H9 (cell line): ENCODE data around the gene CNIH1. TPM values are rescaled to one million over a fixed set of nuclear protein-coding genes. Genes with fewer than 3 reads are reported as not detected.
"Not testable (repeated sequence)": the region's sequence is repeated elsewhere in the genome, so short reads cannot be mapped to it uniquely, and the experiment has no call there.

ENCODE experiments used
- DNase-seq: peaks from one replicate; pipeline ENCODE4 v3.0.0-alpha.2; 2017
- H2AFZ ChIP-seq: one replicate; pipeline ENCODE4 v1.6.1; 2013; ENCODE audit warnings: mild to moderate bottlenecking, low read length, control low read depth, moderate library complexity
- H2AK5ac ChIP-seq: 2 replicates; pipeline ENCODE4 v1.6.1; 2013; ENCODE audit warnings: low read length, control low read depth, mixed read lengths; ENCODE audit not compliant: insufficient read length
- H2BK120ac ChIP-seq: one replicate; pipeline ENCODE4 v1.6.1; 2013; ENCODE audit warnings: low read depth, mild to moderate bottlenecking, low read length, control low read depth, inconsistent platforms; ENCODE audit not compliant: poor library complexity, severe bottlenecking
- H2BK12ac ChIP-seq: 2 replicates; pipeline ENCODE4 v1.6.1; 2013; ENCODE audit warnings: low read length, control low read depth, mixed read lengths, low read depth; ENCODE audit not compliant: insufficient read length
- H2BK15ac ChIP-seq: 2 replicates; pipeline ENCODE4 v1.6.1; 2013; ENCODE audit warnings: low read depth, low read length, control low read depth
- H2BK20ac ChIP-seq: one replicate; pipeline ENCODE4 v1.6.1; 2013; ENCODE audit warnings: low read depth, mild to moderate bottlenecking, low read length, control low read depth, inconsistent platforms; ENCODE audit not compliant: poor library complexity, severe bottlenecking
- H2BK5ac ChIP-seq: 2 replicates; pipeline ENCODE4 v1.6.1; 2013; ENCODE audit warnings: low read length, control low read depth, mixed read lengths; ENCODE audit not compliant: insufficient read length
- H3K14ac ChIP-seq: 2 replicates; pipeline ENCODE4 v1.6.1; 2013; ENCODE audit warnings: low read length, control low read depth; ENCODE audit not compliant: insufficient read depth
- H3K18ac ChIP-seq: 2 replicates; pipeline ENCODE4 v1.6.1; 2013; ENCODE audit warnings: low read depth, mild to moderate bottlenecking, mixed read lengths, low read length, control low read depth; ENCODE audit not compliant: insufficient read length
- H3K23ac ChIP-seq: 2 replicates; pipeline ENCODE4 v1.6.1; 2013; ENCODE audit warnings: low read length, control low read depth, mixed read lengths, low read depth; ENCODE audit not compliant: insufficient read length
- H3K23me2 ChIP-seq: 2 replicates; pipeline ENCODE4 v1.6.1; 2013; ENCODE audit warnings: low read depth, mild to moderate bottlenecking, mixed read lengths, low read length, control low read depth; ENCODE audit not compliant: insufficient read length, poor library complexity, severe bottlenecking
- H3K27ac ChIP-seq: 2 replicates; pipeline ENCODE4 v1.5.1; 2013; ENCODE audit warnings: low read length, control low read depth, mixed read lengths, low read depth; ENCODE audit not compliant: insufficient read length
- H3K27me3 ChIP-seq: 2 replicates; pipeline ENCODE4 v1.6.1; 2013; ENCODE audit warnings: low read length, control low read depth, inconsistent platforms; ENCODE audit not compliant: insufficient read depth
- H3K4ac ChIP-seq: 2 replicates; pipeline ENCODE4 v1.6.1; 2013; ENCODE audit warnings: low read depth, mild to moderate bottlenecking, control low read depth, inconsistent platforms, low read length, moderate library complexity
- H3K4me1 ChIP-seq: 2 replicates; pipeline ENCODE4 v1.6.1; 2013; ENCODE audit warnings: low read length, control low read depth, inconsistent platforms; ENCODE audit not compliant: insufficient read depth
- H3K4me2 ChIP-seq: 2 replicates; pipeline ENCODE4 v1.6.1; 2013; ENCODE audit warnings: low read length, control low read depth, mixed read lengths; ENCODE audit not compliant: insufficient read length, insufficient read depth
- H3K56ac ChIP-seq: 2 replicates; pipeline ENCODE4 v1.6.1; 2013; ENCODE audit warnings: low read depth, mild to moderate bottlenecking, mixed read lengths, low read length, control low read depth; ENCODE audit not compliant: insufficient read length
- H3K79me1 ChIP-seq: 2 replicates; pipeline ENCODE4 v1.6.1; 2013; ENCODE audit warnings: low read depth, mild to moderate bottlenecking, moderate library complexity, low read length, control low read depth, inconsistent platforms; ENCODE audit not compliant: insufficient read depth, poor library complexity, severe bottlenecking
- H3K79me2 ChIP-seq: 2 replicates; pipeline ENCODE4 v1.6.1; 2013; ENCODE audit warnings: low read length, control low read depth, inconsistent platforms; ENCODE audit not compliant: insufficient read depth
- H3K9ac ChIP-seq: 2 replicates; pipeline ENCODE4 v1.6.1; 2013; ENCODE audit warnings: low read length, control low read depth, mixed read lengths; ENCODE audit not compliant: insufficient read length; ENCODE audit errors: extremely low read depth
- H3K9me3 ChIP-seq: one replicate; pipeline ENCODE4 v1.6.1; 2013; ENCODE audit warnings: low read depth, low read length, inconsistent platforms; ENCODE audit not compliant: control insufficient read depth
- H3T11ph ChIP-seq: one replicate; pipeline ENCODE4 v1.6.1; 2013; ENCODE audit warnings: mild to moderate bottlenecking, low read length, control low read depth, inconsistent platforms
- H4K20me1 ChIP-seq: one replicate; pipeline ENCODE4 v1.6.1; 2013; ENCODE audit not compliant: control insufficient read depth, insufficient read length, insufficient read depth
- H4K5ac ChIP-seq: 2 replicates; pipeline ENCODE4 v1.6.1; 2013; ENCODE audit warnings: low read depth, mild to moderate bottlenecking, mixed read lengths, low read length, control low read depth; ENCODE audit not compliant: insufficient read length
- H4K8ac ChIP-seq: replicated peaks from 2 replicates; pipeline ENCODE4 v1.6.1; 2013; ENCODE audit warnings: low read length, control low read depth, mixed read lengths, low read depth; ENCODE audit not compliant: insufficient read length
- H4K91ac ChIP-seq: 2 replicates; pipeline ENCODE4 v1.6.1; 2013; ENCODE audit warnings: low read depth, mild to moderate bottlenecking, moderate library complexity, mixed read lengths, low read length, control low read depth; ENCODE audit not compliant: insufficient read length
- H3K27ac Mint-ChIP-seq, 3 experiments: 2 replicates in 2 of 3; 3 replicates in 1 of 3; pipeline ENCODE4 v1.8.0; 2020 to 2021; ENCODE audit warnings: mixed read lengths in 3 of 3, mild to moderate bottlenecking in 1 of 3, moderate library complexity in 1 of 3
- H3K27me3 Mint-ChIP-seq: 2 replicates; pipeline ENCODE4 v1.8.0; 2021; ENCODE audit warnings: low read depth, mild to moderate bottlenecking, moderate library complexity, mixed read lengths
- H3K36me3 Mint-ChIP-seq, 3 experiments: 2 replicates in 2 of 3; 3 replicates in 1 of 3; pipeline ENCODE4 v1.8.0; 2020 to 2021; ENCODE audit warnings: low read depth in 3 of 3, mixed read lengths in 3 of 3; ENCODE audit not compliant: insufficient read depth in 1 of 3
- H3K4me1 Mint-ChIP-seq, 2 experiments: 2 replicates each; pipeline ENCODE4 v1.8.0; 2020; ENCODE audit warnings: mixed read lengths in 2 of 2
- H3K4me3 Mint-ChIP-seq, 2 experiments: 2 replicates in 1 of 2; 3 replicates in 1 of 2; pipeline ENCODE4 v1.8.0; 2020 to 2021; ENCODE audit warnings: mild to moderate bottlenecking in 2 of 2, mixed read lengths in 2 of 2, moderate library complexity in 1 of 2
- H3K9me3 Mint-ChIP-seq, 2 experiments: 2 replicates in 1 of 2; 3 replicates in 1 of 2; pipeline ENCODE4 v1.8.0; 2020; ENCODE audit warnings: mild to moderate bottlenecking in 2 of 2, mixed read lengths in 2 of 2, moderate library complexity in 1 of 2
- CTCF ChIP-seq: fragments of 200-600 bp; sonication (generic); conservative IDR thresholded peaks from 3 replicates; pipeline ENCODE4 v1.8.0; 2021; ENCODE audit warnings: antibody characterized with exemption, mild to moderate bottlenecking
- WGBS: extraction: QIAGEN DNeasy Blood & Tissue Kit; methylation state at CpG from one replicate; pipeline ENCODE4 v1.1.7; 2013; ENCODE audit warnings: missing lambda C conversion rate, low lambda C conversion rate, mixed read lengths; ENCODE audit not compliant: insufficient read length; ENCODE audit errors: extremely low coverage; 5-methylcytosine and 5-hydroxymethylcytosine counted together
- total RNA-seq: library from RNA; stranded (reverse); gene quantifications from 2 replicates; pipeline ENCODE4 v1.2.1, GENCODE V29; 2021

Gene CNIH1
- total RNA-seq, 1 experiment from 2014 or later: 99.3 TPM

GRCh38 chr14:54455363-54455762 is 14.2 kb upstream of the CNIH1 start:
- no peak overlapping the region for H2BK20ac ChIP-seq
- no peak overlapping the region for H3K9ac ChIP-seq
- no peak overlapping the region for H3K4me2 ChIP-seq
- H2BK120ac ChIP-seq: no peak overlapping the region
- H3K23me2 ChIP-seq: no peaks in the 10 kb centered on the region
- H3K27me3 ChIP-seq: no peaks in the 10 kb centered on the region
- H3K27ac ChIP-seq: no peak overlapping the region
- H3K18ac ChIP-seq: no peak overlapping the region
- no peak overlapping the region for H3K4ac ChIP-seq
- no peak overlapping the region for H4K5ac ChIP-seq
- no peak overlapping the region for H4K91ac ChIP-seq
- Mint-ChIP-seq H3K36me3 (peaks cover 11 to 18% (median 16%) of the 10 kb centered on the region in 3 experiments), H3K27me3 (no peaks in the 10 kb centered on the region), H3K27ac (no peak overlapping the region), H3K4me1 (peaks cover 3 to 7% of the 10 kb centered on the region in 2 experiments), H3K4me3 (no peak overlapping the region), H3K9me3 (peaks cover 20 to 21% of the 10 kb centered on the region in 2 experiments)
- no peak overlapping the region for H2BK5ac ChIP-seq
- no peak overlapping the region for H2BK12ac ChIP-seq
- no peak overlapping the region for H2BK15ac ChIP-seq
- no peaks in the 10 kb centered on the region for H3K4me1 ChIP-seq
- no peaks in the 10 kb centered on the region for H3K79me1 ChIP-seq
- no peak for TF ChIP-seq CTCF
- H3K79me2 ChIP-seq: no peaks in the 10 kb centered on the region
- H2AFZ ChIP-seq: no peak overlapping the region
- no peak for DNase-seq
- no peak overlapping the region for H4K8ac ChIP-seq
- no peak overlapping the region for H2AK5ac ChIP-seq
- no CpG with 5 or more reads among the region's 1 CpG for WGBS
- peaks cover 12% of the 10 kb centered on the region for H3K9me3 ChIP-seq
- no peak overlapping the region for H3K14ac ChIP-seq
- no peak overlapping the region for H3T11ph ChIP-seq
- H4K20me1 ChIP-seq: no peaks in the 10 kb centered on the region
- no peak overlapping the region for H3K23ac ChIP-seq
- H3K56ac ChIP-seq: no peak overlapping the region

GRCh38 chr14:54453990-54454389 is 12.8 kb upstream of the CNIH1 start:
- not testable (repeated sequence) for H3K9ac ChIP-seq, H3K9me3 ChIP-seq, H3K4me1 Mint-ChIP-seq, H3K79me1 ChIP-seq, H2BK120ac ChIP-seq, H2AFZ ChIP-seq, H2BK12ac ChIP-seq, H2BK20ac ChIP-seq, DNase-seq, H3K9me3 Mint-ChIP-seq, H3K18ac ChIP-seq, H3K14ac ChIP-seq, H3K79me2 ChIP-seq, H4K8ac ChIP-seq, H3K27ac Mint-ChIP-seq, H3K27ac ChIP-seq, H3K4me2 ChIP-seq, H3K56ac ChIP-seq, H2BK15ac ChIP-seq, H3K23me2 ChIP-seq, H4K20me1 ChIP-seq, H3K4me1 ChIP-seq, H3K23ac ChIP-seq, H4K5ac ChIP-seq, H3K27me3 ChIP-seq, H3T11ph ChIP-seq, H3K4ac ChIP-seq, H2BK5ac ChIP-seq, H3K36me3 Mint-ChIP-seq, H3K4me3 Mint-ChIP-seq, H4K91ac ChIP-seq, H3K27me3 Mint-ChIP-seq, H2AK5ac ChIP-seq
- no CpG with 5 or more reads among the region's 5 CpGs for WGBS
